VCaP (cell line): ENCODE measurements around the gene CASTOR1.

Source experiments
- H3K27ac ChIP-seq: fragments of 450-650 bp; 2 replicates; pipeline ENCODE4 v1.5.1; 2017
- CTCF ChIP-seq: fragments of 450-650 bp; conservative IDR thresholded peaks from 2 replicates; pipeline ENCODE4 v1.5.1; 2017; ENCODE audit warnings: mild to moderate bottlenecking, moderate library complexity

CASTOR1 gene

GRCh38 chr22:30249049-30250038 lies 40.0 kb downstream of the CASTOR1 start:
- TF ChIP-seq CTCF: no peak
- H3K27ac ChIP-seq: no peak overlapping the region

GRCh38 chr22:30248484-30248883 lies 40.8 kb downstream of the CASTOR1 start:
- no peak for TF ChIP-seq CTCF
- H3K27ac ChIP-seq: no peak overlapping the region

GRCh38 chr22:30247974-30248373 lies 41.3 kb downstream of the CASTOR1 start:
- TF ChIP-seq CTCF: no peak
- no peak overlapping the region for H3K27ac ChIP-seq

- no peak overlapping the region for H3K27ac ChIP-seq
- no peak for TF ChIP-seq CTCF
Observed at GRCh38 chr22:30247561-30247960, 41.7 kb downstream of the CASTOR1 start.

GRCh38 chr22:30246814-30247376 lies 42.4 kb downstream of the CASTOR1 start:
- TF ChIP-seq CTCF: no peak
- H3K27ac ChIP-seq: peak overlapping the region; percentile 50; the same call in 1 of the 2 replicates

- peak; percentile 37 for TF ChIP-seq CTCF
- peak within 1 kb of the TSS; percentile 50; the same call in 1 of the 2 replicates for H3K27ac ChIP-seq
Observed at GRCh38 chr22:30245985-30246813, 43.1 kb downstream of the CASTOR1 start, which contains the start of gene LIF. TSS of gene LIF (minus strand) at chr22:30246759. CDS start at chr22:30246695, 64 bp downstream.
